ENCODE measurements around the gene P2RY11. TPM values are rescaled to one million over a fixed set of nuclear protein-coding genes. Genes with fewer than 3 reads are reported as not detected.

Gene P2RY11, protein sequence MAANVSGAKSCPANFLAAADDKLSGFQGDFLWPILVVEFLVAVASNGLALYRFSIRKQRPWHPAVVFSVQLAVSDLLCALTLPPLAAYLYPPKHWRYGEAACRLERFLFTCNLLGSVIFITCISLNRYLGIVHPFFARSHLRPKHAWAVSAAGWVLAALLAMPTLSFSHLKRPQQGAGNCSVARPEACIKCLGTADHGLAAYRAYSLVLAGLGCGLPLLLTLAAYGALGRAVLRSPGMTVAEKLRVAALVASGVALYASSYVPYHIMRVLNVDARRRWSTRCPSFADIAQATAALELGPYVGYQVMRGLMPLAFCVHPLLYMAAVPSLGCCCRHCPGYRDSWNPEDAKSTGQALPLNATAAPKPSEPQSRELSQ
- polyA plus RNA-seq (2013, experiment 1 of 2): 4.2 TPM
- 3.9 TPM for polyA plus RNA-seq (2013, experiment 2 of 2)

DNA sequence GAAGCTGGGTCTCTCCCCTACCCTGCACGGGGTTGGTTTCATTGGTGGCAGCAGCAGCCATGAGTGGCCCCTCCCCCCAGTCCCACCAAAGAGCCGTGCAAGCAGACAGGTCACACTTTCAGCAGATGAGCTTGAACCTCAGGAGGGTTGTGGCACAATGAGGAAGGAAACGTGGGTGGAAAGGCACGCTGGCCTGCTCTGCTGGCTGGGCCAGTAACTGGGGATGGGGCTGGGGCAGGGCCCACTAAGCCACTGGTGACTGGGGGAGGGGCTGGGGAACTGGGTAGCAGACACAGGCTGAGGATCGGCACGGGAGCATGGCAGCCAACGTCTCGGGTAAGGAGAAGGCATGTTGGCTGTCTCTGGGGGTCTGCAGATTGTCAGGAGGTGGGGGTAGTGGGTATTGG is at the start of gene P2RY11:
P2RY11 (plus strand) TSS at position 289 of the 407 bp plus-strand sequence; CDS start at position 318, 29 bp downstream.
- Histone ChIP-seq H3K14ac (ENCODE audit: low read length) (no peak within 1 kb of the TSS), H3K4me2 (ENCODE audit: insufficient read depth, low read length, poor library complexity, severe bottlenecking) (no peak within 1 kb of the TSS), H3K4me3 (ENCODE audit: low read length in 2 of 2) (peak within 1 kb of the TSS in 1 of 2 donors; percentile 44), H3K27me3 (ENCODE audit: control insufficient read depth in 3 of 3, insufficient read depth in 3 of 3, low read depth in 1 of 3, low read length in 3 of 3) (no peaks in the 10 kb centered on the region), H3K4ac (ENCODE audit: low read length) (no peak within 1 kb of the TSS), H2BK120ac (ENCODE audit: low read depth, low read length) (no peak within 1 kb of the TSS), H4K91ac (ENCODE audit: low read depth, low read length, poor library complexity) (no peak within 1 kb of the TSS), H3K4me1 (ENCODE audit: control insufficient read depth in 2 of 2, insufficient read depth in 1 of 2, low read depth in 1 of 2, low read length in 2 of 2) (peaks cover 4 to 6% of the 10 kb centered on the region in 2 donors), H2AK5ac (ENCODE audit: low read depth, low read length) (no peak within 1 kb of the TSS), H4K8ac (ENCODE audit: low read depth, low read length) (no peak within 1 kb of the TSS), H3K9me3 (replicated peaks in 1 of 2; ENCODE audit: control insufficient read depth in 2 of 2, insufficient read depth in 1 of 2, low read depth in 1 of 2, low read length in 2 of 2) (no peaks in the 10 kb centered on the region), H3K9ac (ENCODE audit: low read depth, low read length, poor library complexity) (no peak within 1 kb of the TSS), H3K23ac (ENCODE audit: low read depth, low read length, poor library complexity) (peak within 1 kb of the TSS; percentile 43), H2BK5ac (ENCODE audit: low read length) (no peak within 1 kb of the TSS), H3K36me3 (replicated peaks in 1 of 2; ENCODE audit: control insufficient read depth in 2 of 2, insufficient read depth in 2 of 2, low read length in 2 of 2) (peaks cover 61 to 84% of the 10 kb centered on the region in 2 donors), H3K79me1 (ENCODE audit: low read depth, low read length) (peaks cover 23% of the 10 kb centered on the region), H2AFZ (ENCODE audit: low read length) (no peak within 1 kb of the TSS), H3K27ac (replicated peaks; ENCODE audit: low read length) (no peak within 1 kb of the TSS), H3K18ac (ENCODE audit: low read length) (no peak within 1 kb of the TSS), H2BK12ac (ENCODE audit: low read length) (no peak within 1 kb of the TSS), H2BK15ac (ENCODE audit: low read length) (no peak within 1 kb of the TSS)
- WGBS, 2 donors (ENCODE audit: extremely low coverage in 2 of 2, insufficient read length in 2 of 2, insufficient replicate concordance in 1 of 2): no CpG with 5 or more reads among the region's 8 CpGs
- DNase-seq (ENCODE audit: low spot score): no peak

DNA sequence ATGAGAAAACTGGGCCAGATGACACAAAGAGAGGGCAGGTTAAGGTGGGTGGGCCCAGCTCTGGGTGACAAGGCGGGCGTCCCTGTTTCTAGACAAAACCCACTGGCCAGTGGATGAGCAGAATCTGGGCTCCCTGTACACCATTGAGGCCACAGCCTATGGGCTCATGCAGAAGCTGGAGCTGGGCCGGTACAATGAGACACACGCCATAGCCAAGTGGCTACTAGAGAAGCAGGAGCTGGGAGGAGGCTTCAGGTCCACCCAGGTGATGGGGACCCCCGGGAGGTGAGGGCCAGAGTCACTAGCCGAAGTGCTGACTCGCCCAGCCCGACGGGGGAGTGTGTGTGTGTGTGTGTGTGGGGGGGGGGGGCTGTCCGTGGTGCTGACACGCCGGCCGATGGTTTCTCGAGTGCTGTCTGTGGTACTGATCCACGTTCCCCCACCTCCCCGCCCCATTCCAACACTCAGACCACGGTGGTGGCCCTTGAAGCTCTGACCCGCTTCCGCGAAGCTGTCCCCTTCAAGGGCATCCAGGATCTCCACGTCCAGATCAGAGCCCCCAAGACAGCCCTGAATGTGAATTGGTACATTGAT is 49.7 kb upstream of the P2RY11 start:
- H3K14ac ChIP-seq (ENCODE audit: low read length): no peak overlapping the region
- no peak overlapping the region for H2BK12ac ChIP-seq (ENCODE audit: low read length)
- H2AFZ ChIP-seq (ENCODE audit: low read length): no peak overlapping the region
- H2BK15ac ChIP-seq (ENCODE audit: low read length): no peak overlapping the region
- H3K18ac ChIP-seq (ENCODE audit: low read length): no peak overlapping the region
- H4K91ac ChIP-seq (ENCODE audit: low read depth, low read length, poor library complexity): no peak overlapping the region
- no peak overlapping the region for H3K4ac ChIP-seq (ENCODE audit: low read length)
- no peak overlapping the region for H3K9ac ChIP-seq (ENCODE audit: low read depth, low read length, poor library complexity)
- no peak overlapping the region for H3K23ac ChIP-seq (ENCODE audit: low read depth, low read length, poor library complexity)
- H3K79me1 ChIP-seq (ENCODE audit: low read depth, low read length): no peaks in the 10 kb centered on the region
- no peak overlapping the region for H2AK5ac ChIP-seq (ENCODE audit: low read depth, low read length)
- no CpG with 5 or more reads among the region's 21 CpGs for WGBS, 2 donors (ENCODE audit: extremely low coverage in 2 of 2, insufficient read length in 2 of 2, insufficient replicate concordance in 1 of 2)
- no peak for DNase-seq (ENCODE audit: low spot score)
- no peaks in the 10 kb centered on the region for H3K36me3 ChIP-seq (replicated peaks in 1 of 2; ENCODE audit: control insufficient read depth in 2 of 2, insufficient read depth in 2 of 2, low read length in 2 of 2)
- H2BK120ac ChIP-seq (ENCODE audit: low read depth, low read length): no peak overlapping the region
- no peak overlapping the region for H4K8ac ChIP-seq (ENCODE audit: low read depth, low read length)
- peak overlapping the region; percentile 75 for H2BK5ac ChIP-seq (ENCODE audit: low read length)
- no peaks in the 10 kb centered on the region for H3K9me3 ChIP-seq (replicated peaks in 1 of 2; ENCODE audit: control insufficient read depth in 2 of 2, insufficient read depth in 1 of 2, low read depth in 1 of 2, low read length in 2 of 2)
- H3K27ac ChIP-seq (replicated peaks; ENCODE audit: low read length): no peak overlapping the region
- no peaks in the 10 kb centered on the region for H3K27me3 ChIP-seq (ENCODE audit: control insufficient read depth in 3 of 3, insufficient read depth in 3 of 3, low read depth in 1 of 3, low read length in 3 of 3)
- H3K4me3 ChIP-seq (ENCODE audit: low read length in 2 of 2): no peak overlapping the region
- no peaks in the 10 kb centered on the region for H3K4me1 ChIP-seq (ENCODE audit: control insufficient read depth in 2 of 2, insufficient read depth in 1 of 2, low read depth in 1 of 2, low read length in 2 of 2)
- no peak overlapping the region for H3K4me2 ChIP-seq (ENCODE audit: insufficient read depth, low read length, poor library complexity, severe bottlenecking)

GRCh38 chr19:10068205-10068604 is 43.3 kb upstream of the P2RY11 start:
- Histone ChIP-seq H3K23ac (ENCODE audit: low read depth, low read length, poor library complexity) (peak overlapping the region; percentile 55), H3K27me3 (ENCODE audit: control insufficient read depth in 3 of 3, insufficient read depth in 3 of 3, low read depth in 1 of 3, low read length in 3 of 3) (peaks cover 0 to 5% (median 1%) of the 10 kb centered on the region in 3 experiments), H4K8ac (ENCODE audit: low read depth, low read length) (no peak overlapping the region), H3K27ac (replicated peaks; ENCODE audit: low read length) (no peak overlapping the region), H2BK12ac (ENCODE audit: low read length) (no peak overlapping the region), H2BK15ac (ENCODE audit: low read length) (no peak overlapping the region), H2BK5ac (ENCODE audit: low read length) (no peak overlapping the region), H3K18ac (ENCODE audit: low read length) (no peak overlapping the region), H3K4me3 (ENCODE audit: low read length in 2 of 2) (no peak overlapping the region), H2BK120ac (ENCODE audit: low read depth, low read length) (no peak overlapping the region), H3K79me1 (ENCODE audit: low read depth, low read length) (peaks cover 2% of the 10 kb centered on the region), H3K4ac (ENCODE audit: low read length) (no peak overlapping the region), H3K4me2 (ENCODE audit: insufficient read depth, low read length, poor library complexity, severe bottlenecking) (no peak overlapping the region), H2AFZ (ENCODE audit: low read length) (no peak overlapping the region), H3K36me3 (replicated peaks in 1 of 2; ENCODE audit: control insufficient read depth in 2 of 2, insufficient read depth in 2 of 2, low read length in 2 of 2) (no peaks in the 10 kb centered on the region), H3K14ac (ENCODE audit: low read length) (no peak overlapping the region), H3K9me3 (replicated peaks in 1 of 2; ENCODE audit: control insufficient read depth in 2 of 2, insufficient read depth in 1 of 2, low read depth in 1 of 2, low read length in 2 of 2) (no peaks in the 10 kb centered on the region), H2AK5ac (ENCODE audit: low read depth, low read length) (no peak overlapping the region), H3K4me1 (ENCODE audit: control insufficient read depth in 2 of 2, insufficient read depth in 1 of 2, low read depth in 1 of 2, low read length in 2 of 2) (peaks cover 0 to 2% of the 10 kb centered on the region in 2 donors), H3K9ac (ENCODE audit: low read depth, low read length, poor library complexity) (no peak overlapping the region), H4K91ac (ENCODE audit: low read depth, low read length, poor library complexity) (no peak overlapping the region)
- no CpG with 5 or more reads among the region's 4 CpGs for WGBS, 2 donors (ENCODE audit: extremely low coverage in 2 of 2, insufficient read length in 2 of 2, insufficient replicate concordance in 1 of 2)
- DNase-seq (ENCODE audit: low spot score): no peak

DNA sequence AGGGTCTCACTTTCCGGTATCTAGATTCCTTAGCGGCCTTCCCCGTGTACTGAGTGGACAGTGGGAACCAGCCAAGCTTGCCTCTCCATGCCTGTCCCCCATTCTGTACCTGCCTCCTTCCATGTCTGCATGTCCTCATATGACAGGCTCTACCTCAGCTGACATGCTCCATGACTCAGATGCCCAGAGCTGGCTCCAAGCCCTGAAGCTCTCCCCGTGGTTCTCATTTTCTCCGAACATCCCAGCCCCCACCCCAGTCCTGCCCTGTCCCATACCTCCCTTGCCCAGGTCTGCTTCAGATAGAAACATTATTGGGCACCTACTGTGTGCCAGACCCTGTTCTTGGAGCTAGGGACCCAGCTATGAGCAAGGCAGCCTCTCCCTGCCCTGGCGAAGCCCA is 42.4 kb upstream of the P2RY11 start:
- H3K23ac ChIP-seq (ENCODE audit: low read depth, low read length, poor library complexity): no peak overlapping the region
- H3K14ac ChIP-seq (ENCODE audit: low read length): peak overlapping the region; percentile 71
- H3K4me2 ChIP-seq (ENCODE audit: insufficient read depth, low read length, poor library complexity, severe bottlenecking): no peak overlapping the region
- H3K27me3 ChIP-seq (ENCODE audit: control insufficient read depth in 3 of 3, insufficient read depth in 3 of 3, low read depth in 1 of 3, low read length in 3 of 3): peaks cover 0 to 5% (median 1%) of the 10 kb centered on the region in 3 experiments
- H3K79me1 ChIP-seq (ENCODE audit: low read depth, low read length): peaks cover 2% of the 10 kb centered on the region
- no peak overlapping the region for H2BK12ac ChIP-seq (ENCODE audit: low read length)
- no peaks in the 10 kb centered on the region for H3K36me3 ChIP-seq (replicated peaks in 1 of 2; ENCODE audit: control insufficient read depth in 2 of 2, insufficient read depth in 2 of 2, low read length in 2 of 2)
- H2BK15ac ChIP-seq (ENCODE audit: low read length): no peak overlapping the region
- H3K4me3 ChIP-seq (ENCODE audit: low read length in 2 of 2): no peak overlapping the region
- H2AFZ ChIP-seq (ENCODE audit: low read length): no peak overlapping the region
- no peak overlapping the region for H3K4ac ChIP-seq (ENCODE audit: low read length)
- H4K8ac ChIP-seq (ENCODE audit: low read depth, low read length): no peak overlapping the region
- DNase-seq (ENCODE audit: low spot score): no peak
- H3K9ac ChIP-seq (ENCODE audit: low read depth, low read length, poor library complexity): no peak overlapping the region
- no peak overlapping the region for H3K27ac ChIP-seq (replicated peaks; ENCODE audit: low read length)
- no CpG with 5 or more reads among the region's 6 CpGs for WGBS, 2 donors (ENCODE audit: extremely low coverage in 2 of 2, insufficient read length in 2 of 2, insufficient replicate concordance in 1 of 2)
- no peak overlapping the region for H2BK120ac ChIP-seq (ENCODE audit: low read depth, low read length)
- no peak overlapping the region for H2BK5ac ChIP-seq (ENCODE audit: low read length)
- H2AK5ac ChIP-seq (ENCODE audit: low read depth, low read length): peak overlapping the region; percentile 81
- peaks cover 0 to 1% of the 10 kb centered on the region in 2 donors for H3K9me3 ChIP-seq (replicated peaks in 1 of 2; ENCODE audit: control insufficient read depth in 2 of 2, insufficient read depth in 1 of 2, low read depth in 1 of 2, low read length in 2 of 2)
- H3K4me1 ChIP-seq (ENCODE audit: control insufficient read depth in 2 of 2, insufficient read depth in 1 of 2, low read depth in 1 of 2, low read length in 2 of 2): peaks cover 0 to 2% of the 10 kb centered on the region in 2 donors
- no peak overlapping the region for H4K91ac ChIP-seq (ENCODE audit: low read depth, low read length, poor library complexity)
- H3K18ac ChIP-seq (ENCODE audit: low read length): peak overlapping the region; percentile 17
